Fibroblast of lung (primary cell): ENCODE data around the gene SCGB2A2.

Experiments
- EZH2 ChIP-seq: IDR thresholded peaks from 2 replicates; pipeline ENCODE4 v1.5.1; 2012; ENCODE audit warnings: low read length, control low read depth, mild to moderate bottlenecking; ENCODE audit errors: missing control alignments
- TF ChIP-seq, protein P1 (sequence below), 2 donors: IDR thresholded peaks in 1 of 2; conservative IDR thresholded peaks in 1 of 2; 1 replicate in 1 of 2; 2 replicates in 1 of 2; pipeline ENCODE4 v1.5.1; 2011 to 2012; ENCODE audit warnings: low read length in 2 of 2, control low read depth in 1 of 2, inconsistent platforms in 1 of 2, low read depth in 1 of 2, mild to moderate bottlenecking in 1 of 2

DNA sequence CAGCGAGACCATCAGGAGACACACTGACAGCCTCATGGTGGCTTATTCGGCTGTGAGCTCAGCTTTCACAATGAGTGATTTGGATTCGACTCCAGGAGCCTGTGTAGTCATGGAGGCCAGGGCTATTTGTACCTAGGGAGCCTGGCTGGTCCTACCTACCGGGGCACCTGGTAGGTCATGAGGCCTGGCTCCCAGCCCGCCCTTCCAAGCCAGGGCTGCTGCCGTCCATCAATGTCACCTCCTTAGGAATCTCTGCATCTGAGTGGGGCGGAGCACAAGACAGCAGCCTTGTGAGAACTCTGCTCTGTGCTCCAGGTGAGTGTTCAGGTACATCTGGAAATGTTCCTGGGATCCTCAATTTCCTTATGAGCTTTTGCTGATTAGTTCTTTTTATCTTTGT is 29.0 kb downstream of the SCGB2A2 start, which contains the start of gene SCGB1D4:
- no peak for TF ChIP-seq EZH2
- TF ChIP-seq, protein P1, sequence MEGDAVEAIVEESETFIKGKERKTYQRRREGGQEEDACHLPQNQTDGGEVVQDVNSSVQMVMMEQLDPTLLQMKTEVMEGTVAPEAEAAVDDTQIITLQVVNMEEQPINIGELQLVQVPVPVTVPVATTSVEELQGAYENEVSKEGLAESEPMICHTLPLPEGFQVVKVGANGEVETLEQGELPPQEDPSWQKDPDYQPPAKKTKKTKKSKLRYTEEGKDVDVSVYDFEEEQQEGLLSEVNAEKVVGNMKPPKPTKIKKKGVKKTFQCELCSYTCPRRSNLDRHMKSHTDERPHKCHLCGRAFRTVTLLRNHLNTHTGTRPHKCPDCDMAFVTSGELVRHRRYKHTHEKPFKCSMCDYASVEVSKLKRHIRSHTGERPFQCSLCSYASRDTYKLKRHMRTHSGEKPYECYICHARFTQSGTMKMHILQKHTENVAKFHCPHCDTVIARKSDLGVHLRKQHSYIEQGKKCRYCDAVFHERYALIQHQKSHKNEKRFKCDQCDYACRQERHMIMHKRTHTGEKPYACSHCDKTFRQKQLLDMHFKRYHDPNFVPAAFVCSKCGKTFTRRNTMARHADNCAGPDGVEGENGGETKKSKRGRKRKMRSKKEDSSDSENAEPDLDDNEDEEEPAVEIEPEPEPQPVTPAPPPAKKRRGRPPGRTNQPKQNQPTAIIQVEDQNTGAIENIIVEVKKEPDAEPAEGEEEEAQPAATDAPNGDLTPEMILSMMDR (conservative IDR thresholded peaks at IDR 0.05 in 1 of 2, IDR thresholded peaks at IDR 0.05 in 1 of 2; ENCODE audit: low read depth in 1 of 2, low read length in 2 of 2) = no peak
